Measurements from ENCODE around the gene MLLT6.

Gene MLLT6

DNA sequence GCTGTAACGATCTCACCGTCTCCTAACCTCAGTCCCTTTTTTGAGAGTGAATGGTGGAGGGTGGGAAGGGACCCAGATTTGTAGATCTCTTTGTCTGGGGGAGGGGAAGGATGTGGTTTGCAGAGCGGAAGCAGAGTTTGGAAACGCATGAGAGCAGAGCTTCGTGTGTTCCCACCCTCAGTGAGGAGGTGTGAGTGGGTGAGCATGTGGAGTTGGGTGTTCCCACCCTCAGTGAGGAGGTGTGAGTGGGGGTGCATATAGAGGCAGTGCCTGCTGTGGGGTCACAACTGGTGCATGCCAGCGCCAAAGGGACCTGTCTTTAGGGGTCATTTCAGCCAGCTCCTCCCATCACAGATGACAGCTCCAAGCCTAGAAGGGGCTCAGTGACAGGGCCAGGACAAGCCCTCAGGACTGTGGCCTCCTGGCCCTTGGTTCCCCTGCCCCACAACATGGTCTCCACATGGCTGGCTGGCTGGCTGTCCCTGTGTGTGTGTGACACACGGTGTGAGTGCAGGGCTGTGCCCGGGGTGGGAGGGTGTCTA, 23.3 kb downstream of the MLLT6 start:
- DNase-seq (ENCODE audit: low read depth), result no peak

- DNase-seq (ENCODE audit: low read depth), result no peak
Measured at GRCh38 chr17:38729368-38729885, 24.4 kb downstream of the MLLT6 start.

DNA sequence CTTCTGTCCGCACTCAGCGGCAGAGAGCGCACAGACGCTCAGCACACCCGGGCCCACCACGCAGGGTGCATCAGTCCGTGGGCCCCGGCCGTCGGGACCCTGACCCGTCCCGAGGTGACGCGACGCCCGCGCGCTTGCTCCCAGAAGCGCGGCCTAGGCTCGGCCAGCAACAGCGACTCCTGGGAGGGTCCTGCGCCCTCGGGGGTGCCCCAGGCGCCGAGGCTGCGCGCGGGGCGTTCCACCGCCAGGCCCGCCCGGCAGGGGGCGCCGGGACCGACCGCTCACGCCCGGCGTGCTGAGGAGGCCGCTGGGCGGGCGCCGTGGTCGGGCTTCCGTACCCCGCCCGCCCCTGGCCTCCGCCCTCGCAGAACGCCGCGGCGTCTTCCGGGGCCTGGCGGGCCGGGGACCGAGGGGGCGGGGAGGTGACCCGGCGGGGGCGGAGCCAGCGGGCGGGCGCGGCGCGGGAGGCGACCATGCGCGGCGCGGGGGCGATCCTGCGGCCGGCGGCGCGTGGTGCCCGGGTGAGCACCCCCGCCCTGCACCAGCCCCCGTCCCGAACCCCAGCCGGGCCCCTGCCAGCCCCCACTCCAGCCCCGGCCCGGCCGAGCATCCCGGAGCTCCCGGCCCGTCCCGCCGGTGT, 24.9 kb downstream of the MLLT6 start, which contains the start of gene CISD3:
Gene CISD3, plus strand, starts transcription at position 456 of the 640 bp plus-strand sequence. Its CDS starts 18 bp downstream, at position 474.
- peak; percentile 76 for DNase-seq (ENCODE audit: low read depth)

DNA sequence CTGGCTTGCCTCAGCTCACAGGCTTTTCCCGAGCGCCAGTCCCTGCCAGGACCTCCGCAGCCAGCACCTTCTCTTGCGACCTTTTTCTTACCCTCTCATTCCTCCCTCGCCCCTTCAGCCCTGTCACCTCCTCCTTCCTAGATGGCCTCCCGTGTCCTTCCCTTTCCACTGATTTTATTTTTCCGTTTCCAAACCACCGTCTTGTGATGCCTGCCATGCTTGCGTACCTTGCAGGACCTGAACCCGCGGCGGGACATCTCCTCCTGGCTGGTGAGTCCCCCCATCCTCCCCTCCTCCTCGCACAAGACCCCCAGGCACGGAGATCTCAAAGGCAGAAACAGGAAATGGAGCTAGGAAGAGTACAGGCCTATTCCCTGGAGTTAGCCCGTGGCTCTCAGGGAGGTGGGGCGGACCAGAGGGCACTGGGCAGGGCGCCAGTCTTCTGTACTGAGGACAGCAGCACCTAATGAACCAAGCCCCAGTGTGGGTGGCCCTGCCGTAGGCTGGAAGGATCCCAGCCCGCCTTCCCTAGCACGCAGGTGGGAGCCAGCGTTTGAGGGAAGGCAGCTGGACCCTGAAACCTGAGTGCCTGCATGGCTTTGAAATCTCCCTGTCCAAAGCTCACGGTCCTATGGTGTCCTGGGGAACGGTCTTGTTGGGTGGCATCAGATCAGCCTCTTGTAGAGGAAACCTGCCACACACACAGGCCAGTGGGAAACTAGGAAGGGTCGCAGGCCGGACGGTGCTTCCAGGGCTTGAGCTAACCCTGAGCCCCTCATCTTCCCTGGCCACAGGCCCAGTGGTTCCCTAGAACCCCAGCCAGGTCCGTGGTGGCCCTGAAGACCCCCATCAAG, 25.7 kb downstream of the MLLT6 start:
- DNase-seq (ENCODE audit: low read depth), result no peak

GRCh38 chr17:38731526-38732294, 26.6 kb downstream of the MLLT6 start:
- no peak for DNase-seq (ENCODE audit: low read depth)

DNA sequence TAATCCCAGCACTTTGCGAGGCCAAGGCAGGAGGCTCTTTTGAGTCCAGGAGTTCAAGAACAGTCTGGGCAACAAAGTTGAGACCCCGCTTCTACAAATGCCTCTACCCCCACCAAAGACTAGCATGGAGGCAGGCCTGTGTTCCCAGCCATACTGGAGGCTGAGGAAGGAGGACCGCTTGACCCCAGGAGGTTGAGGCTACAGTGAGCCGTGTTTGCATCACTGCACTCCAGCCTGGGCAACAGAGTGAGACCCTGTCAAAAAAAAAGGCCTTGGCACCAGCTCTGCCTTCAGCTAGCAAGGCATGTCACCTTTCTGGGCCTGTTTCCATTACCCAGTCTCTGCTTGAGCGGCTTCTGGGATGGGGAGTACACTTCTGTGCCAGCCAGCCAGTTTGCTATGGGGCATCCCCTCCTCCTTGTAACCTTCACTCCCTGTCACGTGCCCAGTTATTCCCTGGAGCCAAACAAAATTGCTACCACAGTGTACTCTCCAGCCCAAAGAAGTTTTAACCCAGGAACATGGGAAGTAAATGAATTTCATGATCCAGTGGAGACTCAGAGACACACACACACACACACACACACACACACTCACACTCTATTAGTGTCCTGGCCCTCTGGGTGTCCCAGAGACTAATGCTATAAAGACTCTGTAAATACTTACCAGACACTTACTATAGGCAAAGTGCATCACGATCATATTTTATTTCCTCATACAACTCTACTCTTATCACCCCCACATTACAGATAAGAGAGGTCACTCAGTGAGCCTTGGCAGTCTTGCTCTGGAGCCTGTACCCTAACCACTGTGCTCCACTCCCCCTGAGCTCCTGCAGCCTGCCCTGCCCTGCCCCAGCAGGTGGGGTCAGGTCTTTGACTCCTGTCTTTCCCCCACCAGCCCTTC, 27.6 kb downstream of the MLLT6 start:
- no peak for DNase-seq (ENCODE audit: low read depth)

- no peak for DNase-seq (ENCODE audit: low read depth)
Measured at GRCh38 chr17:38733282-38733981, 28.4 kb downstream of the MLLT6 start.

DNA sequence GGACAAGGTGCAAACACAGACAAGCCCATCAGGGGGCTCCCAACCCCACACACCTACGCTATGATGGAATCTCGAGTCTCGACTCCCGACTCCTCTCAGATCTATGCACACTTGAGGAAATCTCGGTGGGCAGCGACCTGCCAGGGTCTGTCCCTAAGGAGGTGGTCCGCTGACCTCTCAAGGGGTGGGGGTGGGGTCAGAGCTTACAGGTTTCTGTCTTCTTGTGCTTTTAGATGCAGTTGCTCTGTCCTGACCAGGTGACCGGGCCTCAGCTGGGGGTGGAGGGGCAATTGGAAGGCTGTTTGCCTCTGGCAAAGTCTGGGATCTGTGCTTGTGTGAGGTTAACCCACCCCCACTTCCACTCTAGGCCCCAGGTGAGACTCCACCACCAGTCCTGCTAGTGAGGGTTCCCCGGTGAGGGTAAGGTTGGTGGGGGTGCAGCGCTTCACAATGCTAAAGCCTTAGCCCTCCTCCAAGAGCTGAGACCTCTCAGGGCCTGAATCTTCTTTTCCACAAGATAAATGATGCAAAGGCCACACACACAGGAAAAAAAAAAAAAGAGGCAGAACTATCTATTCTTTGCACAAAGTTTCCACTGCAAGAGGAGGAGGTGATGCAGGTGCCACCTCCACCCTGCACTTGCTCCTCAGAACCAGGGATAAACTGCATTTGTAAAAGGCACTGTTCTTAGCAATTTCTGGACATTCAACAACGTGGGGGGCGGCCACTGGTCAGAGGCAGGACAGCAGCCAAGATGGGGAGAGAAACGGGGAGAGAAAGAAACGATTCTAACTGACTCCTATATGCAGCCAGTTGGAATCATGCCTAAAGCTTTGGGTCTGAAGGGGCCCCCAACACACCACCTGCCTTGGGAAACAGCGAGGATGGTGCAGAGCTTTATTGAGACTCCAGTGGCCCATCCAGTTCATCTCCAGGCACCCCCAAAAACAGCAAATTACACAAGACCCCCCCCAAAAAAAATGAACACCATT, 29.2 kb downstream of the MLLT6 start:
- no peak for DNase-seq (ENCODE audit: low read depth)

GRCh38 chr17:38735161-38735997, 30.3 kb downstream of the MLLT6 start:
- no peak for DNase-seq (ENCODE audit: low read depth)

GRCh38 chr17:38738007-38738662, 33.1 kb downstream of the MLLT6 start:
- no peak for DNase-seq (ENCODE audit: low read depth)

- DNase-seq (ENCODE audit: low read depth), result no peak
Measured at GRCh38 chr17:38738686-38739085, 33.6 kb downstream of the MLLT6 start.

DNA sequence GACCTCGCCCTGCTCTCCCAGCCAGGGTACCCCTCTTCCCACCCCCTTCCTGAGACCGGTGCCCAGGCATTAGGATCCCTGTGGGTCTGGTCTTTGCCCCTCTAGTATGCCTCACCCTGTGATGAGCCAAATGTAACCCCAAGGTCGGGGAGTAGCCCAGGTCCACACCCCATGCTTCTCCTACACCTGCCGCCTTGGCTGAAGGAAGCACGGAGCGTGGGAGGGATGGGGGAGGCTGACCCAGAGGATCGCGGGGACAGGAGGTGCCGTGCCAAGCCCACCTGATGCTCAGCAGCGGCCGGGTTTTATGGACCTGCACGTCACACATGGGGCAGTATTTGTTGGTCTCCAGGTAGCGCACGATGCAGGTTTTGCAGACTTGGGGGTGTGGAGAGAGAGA, 34.2 kb downstream of the MLLT6 start:
- no peak for DNase-seq (ENCODE audit: low read depth)

GRCh38 chr17:38740044-38740443, 35.0 kb downstream of the MLLT6 start:
- DNase-seq (ENCODE audit: low read depth), result no peak

DNA sequence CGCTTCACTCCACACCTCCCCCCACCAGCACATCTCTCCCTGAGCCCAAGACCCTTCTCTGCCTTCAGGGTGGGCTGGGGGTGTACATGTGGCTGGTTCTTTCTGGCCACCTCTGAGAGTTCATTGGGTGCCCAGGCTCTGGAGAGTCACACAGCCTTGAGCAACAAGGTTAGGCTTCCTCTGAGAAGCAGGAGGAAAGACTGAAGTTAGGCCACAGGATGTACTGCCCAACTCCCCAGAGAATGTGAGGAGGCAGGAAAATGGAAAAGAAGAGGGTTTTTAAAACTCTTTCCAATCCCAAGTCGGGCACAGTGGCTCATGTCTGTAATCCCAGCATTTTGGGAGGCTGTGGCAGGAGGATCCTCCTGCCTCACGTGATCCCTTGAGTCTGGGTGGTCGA, 35.7 kb downstream of the MLLT6 start:
- DNase-seq (ENCODE audit: low read depth), result no peak

DNA sequence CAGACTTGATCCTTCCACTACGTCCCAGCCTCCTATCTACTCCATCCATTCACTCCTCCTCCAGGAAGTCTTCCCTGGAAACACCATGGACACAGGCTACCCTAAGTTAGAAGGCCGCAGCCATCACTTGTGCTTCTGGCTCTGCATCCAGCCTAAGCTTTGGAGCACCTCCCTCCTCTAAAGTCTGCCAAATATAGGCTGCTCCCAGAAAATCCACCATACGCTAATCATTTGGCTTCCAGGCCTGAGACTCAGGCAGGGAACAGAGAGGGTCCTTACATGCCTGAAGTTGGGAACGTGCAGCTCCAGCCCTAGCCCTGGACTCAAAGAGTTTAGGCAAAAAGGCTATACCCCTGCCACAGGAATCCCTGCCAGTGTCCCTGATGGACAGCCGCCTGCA, 36.4 kb downstream of the MLLT6 start:
- no peak for DNase-seq (ENCODE audit: low read depth)

GRCh38 chr17:38741921-38742410, 36.9 kb downstream of the MLLT6 start:
- no peak for DNase-seq (ENCODE audit: low read depth)

Data from GM04504 (cell line).